HepG2 (cell line): ENCODE data around the gene FBXO9. TPM values are rescaled to one million over a fixed set of nuclear protein-coding genes. Genes with fewer than 3 reads are reported as not detected.
A peak's percentile ranks its signal among the peaks of the same experiment; 100 is the strongest.

ENCODE experiments used
- CBX2 ChIP-seq, 2 experiments: fragments of 200-600 bp in 1 of 2; sonication (generic); formaldehyde crosslinking in 1 of 2; IDR thresholded peaks; 2 replicates each; pipeline versions ENCODE4 v1.7.0 to v1.8.1; 2018 to 2022; ENCODE audit warnings: low read depth in 2 of 2, low read length in 1 of 2, mild to moderate bottlenecking in 1 of 2, missing genetic modification reagents in 1 of 2
- NPAS2 ChIP-seq: sonication (generic); formaldehyde crosslinking; IDR thresholded peaks from 2 replicates; pipeline ENCODE4 v1.8.0; 2022; ENCODE audit warnings: mild to moderate bottlenecking, missing genetic modification reagents, borderline replicate concordance
- SRSF9 ChIP-seq: fragments of 200-400 bp; formaldehyde crosslinking; IDR thresholded peaks from 2 replicates; pipeline ENCODE4 v1.6.1; 2018; ENCODE audit warnings: borderline replicate concordance, mild to moderate bottlenecking, low read depth, low read length; ENCODE audit not compliant: insufficient read depth, poor library complexity, severe bottlenecking
- SYNCRIP ChIP-seq: fragments of 200-400 bp; formaldehyde crosslinking; IDR thresholded peaks from 2 replicates; pipeline ENCODE4 v1.6.1; 2018; ENCODE audit warnings: mild to moderate bottlenecking, low read depth, low read length; ENCODE audit not compliant: insufficient read depth
- polyA plus RNA-seq, 8 experiments: library from polyadenylated mRNA; depleted of rRNA in 3 of 8; stranded (reverse) in 7 of 8; unstranded in 1 of 8; fragments of >200 nt; fragmentation: Illumina TruSeq in 4 of 8; extraction: Trizol in 4 of 8; gene quantifications; 2 replicates each; pipeline versions ENCODE4 v1.2.1 to v1.2.3, GENCODE V29; 2011 to 2016; ENCODE audit warnings: low read depth in 4 of 8, missing spikeins in 1 of 8, mixed read lengths in 1 of 8; ENCODE audit not compliant: insufficient read depth in 1 of 8
- total RNA-seq, 5 experiments: library from RNA; depleted of rRNA; stranded (reverse); fragments of >200 nt; fragmentation: Illumina TruSeq; extraction: Trizol; gene quantifications; 2 replicates each; pipeline ENCODE4 v1.2.3, GENCODE V29; 2016; ENCODE audit warnings: low read depth in 1 of 5
- TF ChIP-seq, protein P1 (sequence below): sonication (generic); formaldehyde crosslinking; IDR thresholded peaks from 2 replicates; pipeline ENCODE4 v1.8.1; 2023; ENCODE audit warnings: mild to moderate bottlenecking, missing genetic modification reagents
- TF ChIP-seq, protein P2 (sequence below): sonication (generic); formaldehyde crosslinking; IDR thresholded peaks from 2 replicates; pipeline ENCODE4 v1.5.0; 2020; ENCODE audit warnings: mild to moderate bottlenecking, missing genetic modification reagents, moderate library complexity
- TF ChIP-seq, protein P3 (sequence below): IDR thresholded peaks from 2 replicates; pipeline ENCODE4 v1.6.1; 2016; ENCODE audit warnings: missing biosample characterization, missing genetic modification reagents, low read depth
- TF ChIP-seq, protein P4 (sequence below): sonication (generic); formaldehyde crosslinking; IDR thresholded peaks from 2 replicates; pipeline ENCODE4 v1.5.0; 2020; ENCODE audit warnings: mild to moderate bottlenecking, missing genetic modification reagents, borderline replicate concordance
- TF ChIP-seq, protein P5 (sequence below): sonication (generic); formaldehyde crosslinking; IDR thresholded peaks from 2 replicates; pipeline ENCODE4; 2020; ENCODE audit warnings: missing genetic modification reagents, mild to moderate bottlenecking, borderline replicate concordance
- TF ChIP-seq, protein P6 (sequence below), 2 experiments: IDR thresholded peaks; 2 replicates each; pipeline ENCODE4 v1.6.1; 2011 to 2012; ENCODE audit warnings: low read length in 2 of 2, borderline replicate concordance in 1 of 2, low read depth in 1 of 2, mild to moderate bottlenecking in 1 of 2, moderate library complexity in 1 of 2
- TF ChIP-seq, protein P7 (sequence below): sonication (generic); formaldehyde crosslinking; IDR thresholded peaks from 2 replicates; pipeline ENCODE4 v1.9.0; 2022; ENCODE audit warnings: low read depth, missing genetic modification reagents

FBXO9 gene
- total and polyA plus RNA-seq, 2 of the 13 experiments (the other 11 are each of a cell fraction or from before 2014, with no cell fraction given), result 64.3 to 98.4 TPM

DNA sequence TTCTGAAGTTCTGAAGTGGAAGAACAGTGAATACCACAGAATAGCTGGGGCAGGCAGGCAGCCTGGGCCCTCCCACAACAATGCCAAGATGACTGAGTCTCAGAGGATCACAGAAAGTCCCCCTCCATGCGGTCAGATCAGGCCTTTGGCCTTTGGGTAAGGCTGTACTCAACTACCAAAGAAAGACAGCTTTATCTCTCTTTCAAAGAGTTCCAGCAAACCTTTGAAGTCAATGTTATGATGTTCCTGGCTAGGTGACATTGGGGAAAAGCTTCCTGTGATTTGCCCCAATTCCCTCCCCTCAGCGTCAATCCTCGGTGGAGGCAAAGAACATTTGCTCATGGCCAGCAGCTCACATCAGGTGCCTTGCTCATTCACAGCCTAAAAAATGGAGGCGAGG, 10.7 kb upstream of the FBXO9 start (continued):
- TF ChIP-seq, protein P1, sequence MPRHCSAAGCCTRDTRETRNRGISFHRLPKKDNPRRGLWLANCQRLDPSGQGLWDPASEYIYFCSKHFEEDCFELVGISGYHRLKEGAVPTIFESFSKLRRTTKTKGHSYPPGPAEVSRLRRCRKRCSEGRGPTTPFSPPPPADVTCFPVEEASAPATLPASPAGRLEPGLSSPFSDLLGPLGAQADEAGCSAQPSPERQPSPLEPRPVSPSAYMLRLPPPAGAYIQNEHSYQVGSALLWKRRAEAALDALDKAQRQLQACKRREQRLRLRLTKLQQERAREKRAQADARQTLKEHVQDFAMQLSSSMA (CRISPR knock-in tag), result 0 out of 2 replicates have a peak, but pooled peaks have one; percentile 35
- TF ChIP-seq, protein P2, sequence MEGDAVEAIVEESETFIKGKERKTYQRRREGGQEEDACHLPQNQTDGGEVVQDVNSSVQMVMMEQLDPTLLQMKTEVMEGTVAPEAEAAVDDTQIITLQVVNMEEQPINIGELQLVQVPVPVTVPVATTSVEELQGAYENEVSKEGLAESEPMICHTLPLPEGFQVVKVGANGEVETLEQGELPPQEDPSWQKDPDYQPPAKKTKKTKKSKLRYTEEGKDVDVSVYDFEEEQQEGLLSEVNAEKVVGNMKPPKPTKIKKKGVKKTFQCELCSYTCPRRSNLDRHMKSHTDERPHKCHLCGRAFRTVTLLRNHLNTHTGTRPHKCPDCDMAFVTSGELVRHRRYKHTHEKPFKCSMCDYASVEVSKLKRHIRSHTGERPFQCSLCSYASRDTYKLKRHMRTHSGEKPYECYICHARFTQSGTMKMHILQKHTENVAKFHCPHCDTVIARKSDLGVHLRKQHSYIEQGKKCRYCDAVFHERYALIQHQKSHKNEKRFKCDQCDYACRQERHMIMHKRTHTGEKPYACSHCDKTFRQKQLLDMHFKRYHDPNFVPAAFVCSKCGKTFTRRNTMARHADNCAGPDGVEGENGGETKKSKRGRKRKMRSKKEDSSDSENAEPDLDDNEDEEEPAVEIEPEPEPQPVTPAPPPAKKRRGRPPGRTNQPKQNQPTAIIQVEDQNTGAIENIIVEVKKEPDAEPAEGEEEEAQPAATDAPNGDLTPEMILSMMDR, result 0 out of 2 replicates have a peak, but pooled peaks have one; percentile 19
- TF ChIP-seq, protein P3, sequence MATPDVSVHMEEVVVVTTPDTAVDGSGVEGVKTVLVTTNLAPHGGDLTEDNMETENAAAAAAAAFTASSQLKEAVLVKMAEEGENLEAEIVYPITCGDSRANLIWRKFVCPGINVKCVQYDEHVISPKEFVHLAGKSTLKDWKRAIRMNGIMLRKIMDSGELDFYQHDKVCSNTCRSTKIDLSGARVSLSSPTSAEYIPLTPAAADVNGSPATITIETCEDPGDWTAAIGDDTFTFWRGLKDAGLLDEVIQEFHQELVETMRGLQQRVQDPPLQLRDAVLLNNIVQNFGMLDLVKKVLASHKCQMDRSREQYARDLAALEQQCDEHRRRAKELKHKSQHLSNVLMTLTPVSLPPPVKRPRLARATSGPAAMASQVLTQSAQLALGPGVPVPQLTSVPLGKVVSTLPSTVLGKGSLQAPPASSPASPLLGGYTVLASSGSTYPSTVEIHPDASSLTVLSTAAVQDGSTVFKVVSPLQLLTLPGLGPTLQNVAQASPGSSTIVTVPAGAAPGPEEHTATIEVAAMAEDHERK (CRISPR knock-in tag), result no peak
- TF ChIP-seq, protein P4, sequence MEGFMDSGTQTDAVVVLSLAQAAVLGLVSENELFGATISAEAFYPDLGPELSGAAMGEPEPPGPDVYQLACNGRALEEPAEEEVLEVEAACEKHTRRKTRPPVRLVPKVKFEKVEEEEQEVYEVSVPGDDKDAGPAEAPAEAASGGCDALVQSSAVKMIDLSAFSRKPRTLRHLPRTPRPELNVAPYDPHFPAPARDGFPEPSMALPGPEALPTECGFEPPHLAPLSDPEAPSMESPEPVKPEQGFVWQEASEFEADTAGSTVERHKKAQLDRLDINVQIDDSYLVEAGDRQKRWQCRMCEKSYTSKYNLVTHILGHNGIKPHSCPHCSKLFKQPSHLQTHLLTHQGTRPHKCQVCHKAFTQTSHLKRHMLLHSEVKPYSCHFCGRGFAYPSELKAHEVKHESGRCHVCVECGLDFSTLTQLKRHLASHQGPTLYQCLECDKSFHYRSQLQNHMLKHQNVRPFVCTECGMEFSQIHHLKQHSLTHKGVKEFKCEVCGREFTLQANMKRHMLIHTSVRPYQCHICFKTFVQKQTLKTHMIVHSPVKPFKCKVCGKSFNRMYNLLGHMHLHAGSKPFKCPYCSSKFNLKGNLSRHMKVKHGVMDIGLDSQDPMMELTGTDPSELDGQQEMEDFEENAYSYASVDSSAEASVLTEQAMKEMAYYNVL (CRISPR knock-in tag), result peak; percentile 61; the same call in 1 of the 2 replicates
- TF ChIP-seq CBX2 (IDR thresholded peaks at IDR 0.05; ENCODE audit: low read depth, low read length), result no peak
- TF ChIP-seq CBX2 (CRISPR knock-in tag; IDR thresholded peaks at IDR 0.05; ENCODE audit: low read depth), result no peak
- no peak for TF ChIP-seq NPAS2 (CRISPR knock-in tag)
- no peak for TF ChIP-seq SYNCRIP
- TF ChIP-seq, protein P5, sequence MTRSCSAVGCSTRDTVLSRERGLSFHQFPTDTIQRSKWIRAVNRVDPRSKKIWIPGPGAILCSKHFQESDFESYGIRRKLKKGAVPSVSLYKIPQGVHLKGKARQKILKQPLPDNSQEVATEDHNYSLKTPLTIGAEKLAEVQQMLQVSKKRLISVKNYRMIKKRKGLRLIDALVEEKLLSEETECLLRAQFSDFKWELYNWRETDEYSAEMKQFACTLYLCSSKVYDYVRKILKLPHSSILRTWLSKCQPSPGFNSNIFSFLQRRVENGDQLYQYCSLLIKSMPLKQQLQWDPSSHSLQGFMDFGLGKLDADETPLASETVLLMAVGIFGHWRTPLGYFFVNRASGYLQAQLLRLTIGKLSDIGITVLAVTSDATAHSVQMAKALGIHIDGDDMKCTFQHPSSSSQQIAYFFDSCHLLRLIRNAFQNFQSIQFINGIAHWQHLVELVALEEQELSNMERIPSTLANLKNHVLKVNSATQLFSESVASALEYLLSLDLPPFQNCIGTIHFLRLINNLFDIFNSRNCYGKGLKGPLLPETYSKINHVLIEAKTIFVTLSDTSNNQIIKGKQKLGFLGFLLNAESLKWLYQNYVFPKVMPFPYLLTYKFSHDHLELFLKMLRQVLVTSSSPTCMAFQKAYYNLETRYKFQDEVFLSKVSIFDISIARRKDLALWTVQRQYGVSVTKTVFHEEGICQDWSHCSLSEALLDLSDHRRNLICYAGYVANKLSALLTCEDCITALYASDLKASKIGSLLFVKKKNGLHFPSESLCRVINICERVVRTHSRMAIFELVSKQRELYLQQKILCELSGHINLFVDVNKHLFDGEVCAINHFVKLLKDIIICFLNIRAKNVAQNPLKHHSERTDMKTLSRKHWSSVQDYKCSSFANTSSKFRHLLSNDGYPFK (CRISPR knock-in tag), result no peak
- TF ChIP-seq, protein P6, sequence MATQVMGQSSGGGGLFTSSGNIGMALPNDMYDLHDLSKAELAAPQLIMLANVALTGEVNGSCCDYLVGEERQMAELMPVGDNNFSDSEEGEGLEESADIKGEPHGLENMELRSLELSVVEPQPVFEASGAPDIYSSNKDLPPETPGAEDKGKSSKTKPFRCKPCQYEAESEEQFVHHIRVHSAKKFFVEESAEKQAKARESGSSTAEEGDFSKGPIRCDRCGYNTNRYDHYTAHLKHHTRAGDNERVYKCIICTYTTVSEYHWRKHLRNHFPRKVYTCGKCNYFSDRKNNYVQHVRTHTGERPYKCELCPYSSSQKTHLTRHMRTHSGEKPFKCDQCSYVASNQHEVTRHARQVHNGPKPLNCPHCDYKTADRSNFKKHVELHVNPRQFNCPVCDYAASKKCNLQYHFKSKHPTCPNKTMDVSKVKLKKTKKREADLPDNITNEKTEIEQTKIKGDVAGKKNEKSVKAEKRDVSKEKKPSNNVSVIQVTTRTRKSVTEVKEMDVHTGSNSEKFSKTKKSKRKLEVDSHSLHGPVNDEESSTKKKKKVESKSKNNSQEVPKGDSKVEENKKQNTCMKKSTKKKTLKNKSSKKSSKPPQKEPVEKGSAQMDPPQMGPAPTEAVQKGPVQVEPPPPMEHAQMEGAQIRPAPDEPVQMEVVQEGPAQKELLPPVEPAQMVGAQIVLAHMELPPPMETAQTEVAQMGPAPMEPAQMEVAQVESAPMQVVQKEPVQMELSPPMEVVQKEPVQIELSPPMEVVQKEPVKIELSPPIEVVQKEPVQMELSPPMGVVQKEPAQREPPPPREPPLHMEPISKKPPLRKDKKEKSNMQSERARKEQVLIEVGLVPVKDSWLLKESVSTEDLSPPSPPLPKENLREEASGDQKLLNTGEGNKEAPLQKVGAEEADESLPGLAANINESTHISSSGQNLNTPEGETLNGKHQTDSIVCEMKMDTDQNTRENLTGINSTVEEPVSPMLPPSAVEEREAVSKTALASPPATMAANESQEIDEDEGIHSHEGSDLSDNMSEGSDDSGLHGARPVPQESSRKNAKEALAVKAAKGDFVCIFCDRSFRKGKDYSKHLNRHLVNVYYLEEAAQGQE (IDR thresholded peaks at IDR 0.05; ENCODE audit: borderline replicate concordance in 1 of 2, low read depth in 1 of 2, low read length in 2 of 2), result no peak
- TF ChIP-seq, protein P7, sequence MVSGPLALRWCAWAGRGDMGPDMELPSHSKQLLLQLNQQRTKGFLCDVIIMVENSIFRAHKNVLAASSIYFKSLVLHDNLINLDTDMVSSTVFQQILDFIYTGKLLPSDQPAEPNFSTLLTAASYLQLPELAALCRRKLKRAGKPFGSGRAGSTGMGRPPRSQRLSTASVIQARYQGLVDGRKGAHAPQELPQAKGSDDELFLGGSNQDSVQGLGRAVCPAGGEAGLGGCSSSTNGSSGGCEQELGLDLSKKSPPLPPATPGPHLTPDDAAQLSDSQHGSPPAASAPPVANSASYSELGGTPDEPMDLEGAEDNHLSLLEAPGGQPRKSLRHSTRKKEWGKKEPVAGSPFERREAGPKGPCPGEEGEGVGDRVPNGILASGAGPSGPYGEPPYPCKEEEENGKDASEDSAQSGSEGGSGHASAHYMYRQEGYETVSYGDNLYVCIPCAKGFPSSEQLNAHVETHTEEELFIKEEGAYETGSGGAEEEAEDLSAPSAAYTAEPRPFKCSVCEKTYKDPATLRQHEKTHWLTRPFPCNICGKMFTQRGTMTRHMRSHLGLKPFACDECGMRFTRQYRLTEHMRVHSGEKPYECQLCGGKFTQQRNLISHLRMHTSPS, result no peak
- TF ChIP-seq SRSF9, result no peak
